SU-DHL-6 (cell line): ENCODE results near the gene SLC17A9.

Source experiments
- H2AFZ ChIP-seq: fragments of 200-600 bp; sonication (generic); 2 replicates; pipeline ENCODE4 v1.6.1; 2014; ENCODE audit warnings: low read depth, mild to moderate bottlenecking, moderate library complexity, mixed read lengths, antibody characterized with exemption, low read length; ENCODE audit not compliant: severe bottlenecking
- H3F3A ChIP-seq: fragments of 200-600 bp; shearing (Covaris generic); 2 replicates; pipeline ENCODE4 v1.6.0; 2016; ENCODE audit warnings: antibody characterized with exemption, mild to moderate bottlenecking; ENCODE audit not compliant: insufficient read depth
- H3K27ac ChIP-seq: fragments of 200-600 bp; sonication (generic); 2 replicates; pipeline ENCODE4 v1.5.1; 2016; ENCODE audit warnings: low read depth, mild to moderate bottlenecking, low read length, moderate library complexity, mixed read lengths
- H3K27me3 ChIP-seq: fragments of 200-600 bp; sonication (generic), shearing (Covaris generic); 2 replicates; pipeline ENCODE4 v1.6.0; 2014; ENCODE audit warnings: mild to moderate bottlenecking, low read length
- H3K36me3 ChIP-seq: fragments of 200-600 bp; sonication (generic); 2 replicates; pipeline ENCODE4 v1.6.1; 2014; ENCODE audit warnings: mild to moderate bottlenecking, low read length, mixed read lengths
- H3K4me2 ChIP-seq: fragments of 300-600, 200-600 bp; shearing (Covaris generic), sonication (generic); 2 replicates; pipeline ENCODE4 v1.6.0; 2014; ENCODE audit warnings: low read length, low read depth, mild to moderate bottlenecking; ENCODE audit not compliant: poor library complexity, severe bottlenecking
- H3K4me3 ChIP-seq: fragments of 200-600 bp; sonication (generic); 2 replicates; pipeline ENCODE4 v1.5.1; 2014; ENCODE audit warnings: antibody characterized with exemption, low read length, mild to moderate bottlenecking, mixed read lengths; ENCODE audit not compliant: insufficient read depth, poor library complexity, severe bottlenecking
- H3K79me2 ChIP-seq: fragments of 200-600 bp; sonication (generic); 2 replicates; pipeline ENCODE4 v1.6.1; 2014; ENCODE audit warnings: mild to moderate bottlenecking, low read length, moderate library complexity; ENCODE audit not compliant: insufficient read depth
- H3K9ac ChIP-seq: fragments of 200-600 bp; sonication (generic); 2 replicates; pipeline ENCODE4 v1.7.0; 2014; ENCODE audit warnings: mild to moderate bottlenecking, low read length
- H3K9me2 ChIP-seq: fragments of 200-600 bp; sonication (generic); replicated peaks from 2 replicates; pipeline ENCODE4 v1.6.1; 2014; ENCODE audit warnings: low read length; ENCODE audit not compliant: insufficient read depth
- H3K9me3 ChIP-seq: fragments of 200-600 bp; sonication (generic); 2 replicates; pipeline ENCODE4 v1.6.1; 2014; ENCODE audit warnings: low read length, mixed read lengths; ENCODE audit not compliant: insufficient read depth
- H4K20me1 ChIP-seq: fragments of 200-600 bp; sonication (generic); 2 replicates; pipeline ENCODE4 v1.6.1; 2014; ENCODE audit warnings: low read depth, mild to moderate bottlenecking, antibody characterized with exemption, low read length, moderate library complexity, mixed read lengths
- EZH2phosphoT487 ChIP-seq: fragments of 200-600 bp; sonication (generic), shearing (Covaris generic); conservative IDR thresholded peaks from 2 replicates; pipeline ENCODE4 v1.6.1; 2018; ENCODE audit warnings: mild to moderate bottlenecking, antibody characterized with exemption, low read length, moderate library complexity, mixed read lengths
- TF ChIP-seq, protein P1 (sequence below): fragments of 200-600 bp; sonication (generic); IDR thresholded peaks from one replicate; pipeline ENCODE4 v1.5.1; 2017; ENCODE audit warnings: antibody characterized with exemption, mild to moderate bottlenecking, low read length, moderate library complexity; ENCODE audit not compliant: insufficient read depth, poor library complexity, severe bottlenecking

Gene SLC17A9

DNA sequence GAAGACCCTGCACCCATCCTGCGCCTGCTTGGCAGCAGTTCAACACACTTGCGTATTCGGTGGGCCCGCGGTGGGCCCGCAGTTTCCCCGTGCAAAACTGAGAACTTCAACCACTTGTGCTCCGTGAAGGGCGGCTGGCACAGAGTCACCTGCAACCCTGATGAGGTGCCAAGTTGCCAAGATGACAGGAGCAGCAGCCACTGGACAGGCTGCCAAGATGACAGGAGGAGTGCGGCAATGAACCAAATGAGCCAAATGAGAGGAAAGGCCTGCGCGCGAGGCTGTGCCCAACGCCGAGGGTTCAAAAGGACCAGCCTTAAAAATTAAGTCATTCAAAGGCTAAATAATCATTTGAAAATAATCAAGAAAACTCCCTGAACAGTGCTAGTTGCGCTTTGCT, 46.3 kb upstream of the SLC17A9 start:
- H3K9me3 ChIP-seq, result no peaks in the 10 kb centered on the region
- H3K79me2 ChIP-seq, result peaks cover 26% of the 10 kb centered on the region; the same call in 1 of the 2 replicates
- H3K4me3 ChIP-seq, result no peak overlapping the region
- H2AFZ ChIP-seq, result no peak overlapping the region
- H4K20me1 ChIP-seq, result no peaks in the 10 kb centered on the region; the same call in 1 of the 2 replicates
- peaks cover 7% of the 10 kb centered on the region for H3F3A ChIP-seq
- peaks cover 16% of the 10 kb centered on the region; the same call in 1 of the 2 replicates for H3K36me3 ChIP-seq
- H3K9me2 ChIP-seq, result no peaks in the 10 kb centered on the region
- no peak for TF ChIP-seq EZH2phosphoT487
- TF ChIP-seq, protein P1, sequence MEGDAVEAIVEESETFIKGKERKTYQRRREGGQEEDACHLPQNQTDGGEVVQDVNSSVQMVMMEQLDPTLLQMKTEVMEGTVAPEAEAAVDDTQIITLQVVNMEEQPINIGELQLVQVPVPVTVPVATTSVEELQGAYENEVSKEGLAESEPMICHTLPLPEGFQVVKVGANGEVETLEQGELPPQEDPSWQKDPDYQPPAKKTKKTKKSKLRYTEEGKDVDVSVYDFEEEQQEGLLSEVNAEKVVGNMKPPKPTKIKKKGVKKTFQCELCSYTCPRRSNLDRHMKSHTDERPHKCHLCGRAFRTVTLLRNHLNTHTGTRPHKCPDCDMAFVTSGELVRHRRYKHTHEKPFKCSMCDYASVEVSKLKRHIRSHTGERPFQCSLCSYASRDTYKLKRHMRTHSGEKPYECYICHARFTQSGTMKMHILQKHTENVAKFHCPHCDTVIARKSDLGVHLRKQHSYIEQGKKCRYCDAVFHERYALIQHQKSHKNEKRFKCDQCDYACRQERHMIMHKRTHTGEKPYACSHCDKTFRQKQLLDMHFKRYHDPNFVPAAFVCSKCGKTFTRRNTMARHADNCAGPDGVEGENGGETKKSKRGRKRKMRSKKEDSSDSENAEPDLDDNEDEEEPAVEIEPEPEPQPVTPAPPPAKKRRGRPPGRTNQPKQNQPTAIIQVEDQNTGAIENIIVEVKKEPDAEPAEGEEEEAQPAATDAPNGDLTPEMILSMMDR, result no peak
- no peak overlapping the region for H3K4me2 ChIP-seq
- H3K27me3 ChIP-seq, result no peaks in the 10 kb centered on the region
- no peak overlapping the region for H3K9ac ChIP-seq
- H3K27ac ChIP-seq, result no peak overlapping the region

DNA sequence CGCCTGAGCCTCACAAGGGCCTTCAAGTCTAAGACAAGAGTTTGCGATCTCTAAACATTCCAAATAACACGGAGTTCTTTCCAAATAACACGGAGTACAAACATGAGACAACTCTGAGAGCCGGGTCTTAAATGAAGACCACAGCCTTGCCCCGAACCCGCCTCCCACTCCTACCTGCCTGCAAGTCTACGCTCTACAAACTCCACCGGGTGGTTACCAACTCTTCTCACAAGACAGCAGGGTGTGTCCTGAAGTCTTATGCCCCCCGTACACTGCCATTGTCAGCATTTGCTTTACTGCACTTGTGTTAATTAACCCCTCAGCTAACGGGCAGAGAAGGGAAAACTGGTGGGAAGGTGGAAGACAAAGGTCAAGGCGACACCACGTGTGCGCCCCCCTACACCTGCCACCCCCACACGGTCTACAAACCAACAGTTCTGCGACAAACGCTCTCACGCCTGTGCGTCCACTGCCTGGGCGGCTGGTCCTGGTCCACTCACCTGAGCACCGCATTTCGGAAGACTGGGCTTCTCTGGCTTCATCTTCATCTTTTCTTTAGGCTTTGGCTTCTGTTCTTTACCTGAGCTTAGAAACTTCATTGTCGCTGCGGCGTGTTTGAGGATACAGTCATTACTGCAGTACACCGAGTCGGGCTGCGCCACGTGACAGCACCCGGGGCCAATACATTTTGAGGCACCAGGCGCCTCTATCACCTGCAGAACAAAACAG, 45.7 kb upstream of the SLC17A9 start:
- no peak overlapping the region for H3K4me3 ChIP-seq
- TF ChIP-seq, protein P1, result no peak
- TF ChIP-seq EZH2phosphoT487, result no peak
- H3F3A ChIP-seq, result peaks cover 1% of the 10 kb centered on the region; the same call in 1 of the 2 replicates

DNA sequence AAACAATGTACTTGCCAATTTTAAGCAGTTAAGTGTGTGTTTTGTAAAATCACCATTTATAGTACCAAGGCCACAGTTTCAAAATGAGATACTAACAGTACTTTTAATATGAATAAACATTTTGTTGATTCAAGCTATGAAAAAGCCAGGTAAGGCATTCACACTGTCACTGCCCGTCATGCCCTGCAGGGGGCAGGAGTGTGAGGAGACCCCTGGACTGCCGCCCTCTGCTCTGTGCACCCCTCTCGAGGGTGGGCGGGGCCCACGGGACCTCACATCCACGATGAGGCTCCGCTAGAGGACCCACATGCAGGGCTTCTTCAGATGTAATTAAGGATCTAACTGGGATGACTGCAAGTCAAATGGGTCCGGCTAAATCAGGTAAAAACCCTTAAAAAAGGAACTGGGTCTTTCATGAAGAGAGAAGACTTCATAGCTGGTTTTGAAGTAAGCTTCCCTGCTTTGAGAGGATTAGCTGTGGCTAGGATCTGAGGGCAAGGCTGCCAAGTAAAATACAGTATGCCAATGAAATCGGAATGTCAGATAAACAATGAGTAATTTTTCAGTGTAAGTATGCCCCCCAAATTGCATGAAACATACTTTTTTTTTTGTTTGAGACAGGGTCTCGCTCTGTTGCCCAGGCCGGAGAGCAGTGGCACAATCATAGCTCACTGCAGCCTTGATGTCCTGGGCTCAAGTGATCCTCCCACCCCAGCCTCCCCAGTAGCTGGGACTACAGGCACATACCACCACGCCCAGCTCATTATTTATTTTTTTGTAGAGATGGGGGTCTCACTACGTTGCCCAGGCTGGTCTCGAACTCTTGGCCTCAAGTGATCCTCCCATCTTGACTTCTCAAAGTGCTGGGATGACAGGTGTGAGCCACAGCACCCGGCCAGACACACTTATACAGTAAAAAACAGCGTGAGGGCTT, 44.9 kb upstream of the SLC17A9 start:
- no peaks in the 10 kb centered on the region for H3F3A ChIP-seq
- no peak overlapping the region for H2AFZ ChIP-seq
- no peak overlapping the region for H3K9ac ChIP-seq
- peaks cover 26% of the 10 kb centered on the region; the same call in 1 of the 2 replicates for H3K36me3 ChIP-seq
- H3K79me2 ChIP-seq, result peaks cover 40% of the 10 kb centered on the region
- H3K4me3 ChIP-seq, result no peak overlapping the region
- no peak overlapping the region for H3K27ac ChIP-seq
- TF ChIP-seq EZH2phosphoT487, result no peak
- TF ChIP-seq, protein P1, result peak; percentile 55
- no peaks in the 10 kb centered on the region for H3K27me3 ChIP-seq
- no peak overlapping the region for H3K4me2 ChIP-seq
- no peaks in the 10 kb centered on the region; the same call in 1 of the 2 replicates for H4K20me1 ChIP-seq
- H3K9me3 ChIP-seq, result no peaks in the 10 kb centered on the region
- H3K9me2 ChIP-seq, result no peaks in the 10 kb centered on the region

More for the DNA sequence above, 45.7 kb upstream of the SLC17A9 start:
- H2AFZ ChIP-seq, result no peak overlapping the region
- H3K27me3 ChIP-seq, result no peaks in the 10 kb centered on the region
- no peaks in the 10 kb centered on the region for H3K9me3 ChIP-seq
- peaks cover 19% of the 10 kb centered on the region; the same call in 1 of the 2 replicates for H3K36me3 ChIP-seq
- no peak overlapping the region for H3K4me2 ChIP-seq
- no peak overlapping the region for H3K27ac ChIP-seq
- no peaks in the 10 kb centered on the region; the same call in 1 of the 2 replicates for H4K20me1 ChIP-seq
- H3K9ac ChIP-seq, result no peak overlapping the region
- H3K9me2 ChIP-seq, result no peaks in the 10 kb centered on the region
- peaks cover 32% of the 10 kb centered on the region for H3K79me2 ChIP-seq
